Ammon's horn (tissue), 1 donor: ENCODE data around the gene ZNF516.
"Not testable (repeated sequence)": the region's sequence is repeated elsewhere in the genome, so short reads cannot be mapped to it uniquely, and the experiment has no call there.

Experiments
- DNase-seq: peaks from one replicate; pipeline ENCODE4 v3.0.0-alpha.2; 2016; ENCODE audit warnings: low spot score

Gene ZNF516

DNA sequence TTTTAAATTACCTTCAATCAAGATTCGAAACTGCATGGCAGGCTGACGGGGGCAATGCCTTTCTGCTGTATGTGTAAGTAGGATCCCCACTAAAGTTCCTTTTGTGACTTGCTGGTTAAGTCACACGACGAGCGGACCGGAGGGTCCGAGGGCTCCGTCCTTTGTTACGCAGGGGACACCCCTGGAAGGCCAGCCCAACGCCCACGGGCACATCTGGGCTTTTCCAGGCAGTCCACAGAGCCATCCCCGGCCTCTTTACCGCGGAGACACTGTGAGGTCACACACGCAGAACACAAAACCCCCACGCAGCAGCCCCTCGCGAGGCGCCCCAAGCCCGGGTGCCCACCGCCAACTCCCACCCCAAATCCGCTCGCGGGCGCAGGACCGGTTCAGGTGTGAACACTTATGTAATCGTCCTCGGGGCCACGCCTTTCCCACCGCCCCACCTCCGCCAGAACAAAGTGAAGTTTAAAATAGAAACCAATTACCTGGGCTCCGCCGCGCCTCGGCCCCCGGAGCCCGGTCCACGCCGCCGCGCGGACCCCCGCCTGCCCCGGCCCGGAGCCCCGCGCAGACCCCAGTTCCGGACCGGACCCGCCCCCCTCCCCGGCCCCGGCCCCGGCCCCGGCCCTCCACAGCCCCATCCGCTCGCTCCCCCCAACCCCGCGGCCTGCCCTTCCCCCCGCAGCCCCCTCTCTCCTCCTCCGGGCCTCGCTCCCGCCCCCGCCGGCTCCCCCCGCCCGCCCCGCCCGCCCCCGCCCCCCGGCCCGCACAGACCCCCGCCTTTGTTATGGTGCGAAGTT, 4.2 kb downstream of the ZNF516 start:
- no peak for DNase-seq

DNA sequence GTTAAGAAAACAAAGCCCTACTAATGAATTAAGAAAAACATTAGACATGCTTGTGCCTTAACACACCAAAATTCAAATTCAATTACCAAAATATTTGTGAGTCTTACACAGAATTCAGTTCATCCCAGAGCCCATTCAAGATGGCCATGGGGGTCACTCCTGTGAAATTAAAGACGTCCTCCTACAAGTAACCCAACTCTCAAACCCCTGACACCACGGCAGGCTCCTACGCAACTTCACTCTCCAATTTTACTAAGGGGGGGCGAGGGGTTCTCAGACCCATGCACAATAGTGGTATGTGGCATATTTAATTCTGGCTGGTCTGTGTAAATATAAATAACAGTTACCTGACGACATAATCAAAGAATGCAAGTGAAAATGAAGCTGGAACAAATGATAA, 5.0 kb downstream of the ZNF516 start:
- DNase-seq: no peak

DNA sequence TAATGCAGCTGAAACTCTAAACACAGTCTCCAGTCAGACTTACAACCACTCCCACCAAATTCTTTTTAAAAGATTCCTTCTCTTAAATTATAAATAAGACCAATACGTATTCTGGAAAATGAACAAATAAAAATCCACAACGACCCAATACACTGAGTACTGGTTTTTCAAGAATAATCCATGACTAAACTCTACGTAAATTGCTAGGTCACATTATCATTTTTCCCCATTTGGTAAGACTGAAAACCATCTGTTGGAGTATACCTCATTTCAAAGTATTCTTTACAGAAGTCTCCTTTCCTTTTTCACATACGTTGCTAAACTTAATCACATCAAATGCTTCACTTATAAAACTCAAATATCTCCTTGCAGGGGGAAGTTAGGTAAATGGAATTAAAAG, 6.0 kb downstream of the ZNF516 start:
- no peak for DNase-seq

DNA sequence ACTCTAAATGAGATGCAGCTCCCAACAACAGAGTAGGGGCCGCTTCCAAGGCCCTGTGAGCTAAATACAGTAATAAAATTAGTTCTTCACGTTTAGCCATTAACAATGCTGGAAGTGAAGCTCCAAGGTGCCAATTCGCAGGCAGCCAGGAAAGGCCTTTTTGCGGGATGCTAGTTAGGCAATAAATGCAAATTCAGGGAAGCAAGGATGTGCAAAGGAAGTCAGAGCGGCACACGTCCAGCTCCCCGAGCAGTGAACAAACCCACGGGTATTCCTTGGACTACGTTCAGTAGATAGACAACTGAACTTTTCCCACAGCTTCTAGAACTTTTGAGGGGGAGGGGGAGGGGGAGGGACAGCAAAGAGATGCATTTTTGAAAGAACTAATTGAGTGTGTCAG, 6.9 kb downstream of the ZNF516 start:
- DNase-seq: no peak

DNA sequence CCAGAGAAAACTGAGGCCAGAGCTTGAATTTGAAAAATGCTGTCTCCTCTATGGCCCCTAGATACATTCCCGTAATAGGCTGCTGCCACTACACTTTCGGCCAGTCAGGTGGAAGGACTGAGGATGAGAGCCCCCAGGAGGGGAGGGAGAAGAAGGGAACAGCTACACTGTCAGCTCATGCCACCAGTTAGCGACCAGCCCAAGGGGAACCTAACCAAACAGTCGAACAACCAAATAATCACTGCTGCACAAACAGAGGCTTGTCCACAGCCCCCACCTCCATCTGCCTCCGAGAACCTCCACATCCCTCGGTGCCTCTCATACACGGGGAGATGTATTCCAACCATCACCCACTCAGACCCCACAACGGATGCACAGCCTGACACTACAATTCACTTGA, 7.3 kb downstream of the ZNF516 start:
- DNase-seq: no peak

GRCh38 chr18:76487070-76487469, 8.0 kb downstream of the ZNF516 start:
- DNase-seq: no peak

GRCh38 chr18:76486574-76486973, 8.5 kb downstream of the ZNF516 start:
- DNase-seq: no peak

DNA sequence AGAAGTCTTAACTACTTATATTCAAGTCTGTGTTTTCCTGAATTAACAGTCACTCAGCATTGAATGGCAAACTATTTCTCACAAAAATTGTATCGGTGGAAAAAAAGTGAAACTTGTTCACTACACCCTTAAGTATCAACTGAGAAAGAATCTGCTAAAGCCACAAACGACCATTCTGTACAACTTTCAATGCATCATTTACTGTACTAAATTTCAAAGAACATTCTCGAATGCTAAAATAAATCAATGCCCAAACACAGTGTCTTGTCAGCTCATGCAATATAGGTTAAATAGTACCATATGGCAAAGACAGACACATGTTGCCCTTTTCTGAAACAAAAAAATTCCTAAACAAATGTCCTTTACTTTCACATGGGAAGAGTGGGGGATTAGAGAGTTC, 9.0 kb downstream of the ZNF516 start:
- no peak for DNase-seq

GRCh38 chr18:76484749-76485387, 10.2 kb downstream of the ZNF516 start:
- DNase-seq: no peak

DNA sequence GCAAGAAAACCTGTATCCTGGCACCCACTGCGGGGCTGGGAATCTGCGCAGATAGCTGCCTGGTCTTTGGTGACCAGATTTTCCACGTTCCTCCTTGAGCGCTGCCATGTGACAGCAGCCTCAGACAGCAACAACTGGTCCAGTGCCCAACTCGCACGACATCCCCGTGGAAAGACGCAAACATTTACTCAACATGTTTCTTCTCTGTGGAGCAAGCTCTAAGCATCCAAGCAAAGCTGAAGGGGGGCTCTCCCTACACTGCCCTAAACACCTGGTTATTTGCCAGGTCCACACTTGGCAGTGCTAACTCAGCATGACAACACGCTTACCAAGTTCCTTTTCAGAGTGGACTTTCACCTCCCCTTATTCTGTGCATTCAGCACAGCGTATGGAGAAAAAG, 11.3 kb downstream of the ZNF516 start:
- no peak for DNase-seq

- DNase-seq: no peak
These were observed 11.9 kb downstream of the ZNF516 start for GRCh38 chr18:76482971-76483691.

DNA sequence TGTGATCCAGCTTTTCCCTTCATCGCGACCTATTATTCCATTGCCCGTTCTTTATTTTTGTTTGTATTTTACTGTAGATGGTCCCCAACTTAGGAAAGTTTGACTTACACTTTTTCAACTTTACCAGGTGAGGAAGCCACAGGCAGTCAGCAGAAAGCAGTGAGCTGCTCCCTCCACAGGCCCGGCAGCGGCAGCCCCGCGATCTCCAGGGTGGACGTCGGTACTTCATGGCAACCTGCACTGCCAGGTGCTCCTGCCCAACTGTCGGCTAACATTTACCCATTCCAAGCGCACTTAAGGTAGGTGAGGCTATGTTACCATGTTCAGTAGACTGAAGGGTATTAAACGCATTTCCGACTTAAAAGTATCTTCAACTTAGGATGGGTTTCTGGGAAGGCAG, 12.8 kb downstream of the ZNF516 start:
- DNase-seq: no peak

DNA sequence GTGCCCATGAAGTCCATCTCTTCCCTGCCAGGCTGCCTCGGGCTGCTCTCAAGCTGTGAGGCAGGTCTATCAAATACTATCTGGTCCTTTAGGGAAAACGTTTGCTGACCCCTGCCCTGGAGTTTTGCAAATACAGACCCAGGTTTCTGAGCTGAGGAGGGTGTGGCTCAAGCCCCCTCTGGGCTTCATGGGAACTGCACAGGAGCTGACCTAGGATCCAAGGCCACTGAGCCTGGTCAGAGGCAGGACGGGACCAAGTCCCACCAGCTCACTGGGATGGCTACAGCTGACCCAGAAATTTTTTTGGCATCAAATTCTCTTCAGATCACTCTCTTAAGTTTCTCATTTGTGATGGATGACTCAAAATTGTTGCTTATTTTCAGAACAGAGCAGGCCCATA, 14.1 kb downstream of the ZNF516 start:
- DNase-seq: no peak

DNA sequence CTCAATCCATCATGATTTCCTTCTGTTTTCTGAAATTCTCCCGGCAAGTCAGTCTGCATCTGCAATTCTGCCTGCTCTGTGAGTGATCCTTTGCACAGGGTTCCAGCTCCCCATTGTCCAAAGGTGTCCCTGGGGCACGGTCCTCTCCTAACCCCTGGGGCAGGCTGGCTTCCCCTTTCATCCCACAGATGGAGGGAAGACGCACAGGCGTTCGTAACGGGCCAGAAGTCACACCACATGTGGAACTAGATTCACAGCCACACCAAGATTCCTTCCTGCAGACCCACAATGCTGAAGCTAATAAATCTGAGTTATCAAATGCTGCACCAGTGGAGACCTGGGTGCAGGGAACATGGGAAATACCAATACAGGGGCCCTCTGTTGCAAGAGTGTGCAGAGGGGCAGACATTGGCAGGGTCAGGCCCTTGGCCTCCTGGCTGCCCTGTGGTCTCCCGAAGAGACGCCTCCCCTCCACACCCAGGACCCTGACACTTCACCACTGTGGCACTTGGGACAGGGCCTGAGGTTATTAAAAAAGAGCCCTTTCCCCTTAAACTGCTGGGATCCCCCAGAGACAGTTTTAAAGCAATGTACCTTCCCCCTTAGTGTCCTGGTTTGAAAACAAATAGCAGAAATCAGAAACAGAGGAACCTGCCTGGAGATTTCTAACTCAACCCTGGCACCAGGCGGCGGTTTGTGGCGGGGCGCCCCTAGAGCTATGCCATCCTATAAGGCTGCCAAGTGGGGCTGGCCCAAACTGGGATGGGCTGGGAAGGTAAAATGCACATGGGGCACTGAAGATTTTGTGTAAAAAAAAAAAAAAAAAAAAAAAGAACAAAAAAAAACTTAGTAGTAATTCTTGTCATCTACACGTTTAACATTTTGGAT, 15.4 kb downstream of the ZNF516 start:
- no peak for DNase-seq

GRCh38 chr18:76476665-76477561, 18.1 kb downstream of the ZNF516 start:
- DNase-seq: no peak

- no peak for DNase-seq
These were observed 19.4 kb downstream of the ZNF516 start for GRCh38 chr18:76475450-76476194.

GRCh38 chr18:76474824-76475223, 20.2 kb downstream of the ZNF516 start:
- no peak for DNase-seq

- not testable (repeated sequence) for DNase-seq
These were observed 21.5 kb downstream of the ZNF516 start for GRCh38 chr18:76473521-76473920.

GRCh38 chr18:76472829-76473228, 22.2 kb downstream of the ZNF516 start:
- DNase-seq: no peak

DNA sequence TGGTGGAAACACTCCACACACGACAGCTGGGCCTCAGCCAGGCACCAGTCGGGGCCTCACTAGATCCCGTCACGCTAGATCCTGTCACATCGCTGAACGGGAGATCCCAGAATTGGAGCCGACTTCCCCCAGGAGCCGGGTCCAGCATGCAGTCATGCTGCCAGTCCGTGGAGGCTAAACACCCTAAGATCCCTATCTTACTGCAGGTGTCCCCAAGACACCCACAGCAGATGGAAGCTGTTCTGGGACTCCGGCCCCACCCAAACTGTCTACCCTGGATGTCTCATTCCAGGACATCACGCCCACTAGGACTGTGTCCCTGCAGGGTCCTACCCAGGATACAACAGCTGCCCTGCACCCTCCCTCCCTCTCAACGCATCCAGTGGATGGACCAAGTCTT, 23.4 kb downstream of the ZNF516 start:
- DNase-seq: no peak
